ENCODE data around the gene ARAP2.

ARAP2 gene

GRCh38 chr4:36215627-36216026, 28.7 kb downstream of the ARAP2 start:
- no peaks in the 10 kb centered on the region for H3K27me3 ChIP-seq (ENCODE audit: insufficient read depth, low read length)
- H3K4me2 ChIP-seq (ENCODE audit: low read length) = no peak overlapping the region
- no peak overlapping the region for H3K9ac ChIP-seq (ENCODE audit: low read length)
- no peaks in the 10 kb centered on the region for H3F3A ChIP-seq (ENCODE audit: insufficient read depth, low read length)
- no peaks in the 10 kb centered on the region for H3K9me3 ChIP-seq (ENCODE audit: low read length)
- peaks cover 28% of the 10 kb centered on the region for H3K4me1 ChIP-seq (ENCODE audit: insufficient read depth, low read length, severe bottlenecking)
- H3K4me3 ChIP-seq (ENCODE audit: low read depth, low read length, poor library complexity, severe bottlenecking) = no peak overlapping the region
- H3K9me2 ChIP-seq (ENCODE audit: low read depth, low read length) = no peaks in the 10 kb centered on the region
- no peak overlapping the region for H2AFZ ChIP-seq (ENCODE audit: low read length)
- peaks cover 78% of the 10 kb centered on the region for H3K79me2 ChIP-seq (ENCODE audit: insufficient read depth, low read length)
- no peaks in the 10 kb centered on the region for H4K20me1 ChIP-seq (ENCODE audit: insufficient read depth, low read length)
- H3K36me3 ChIP-seq (ENCODE audit: insufficient read depth, low read length) = peaks cover 23% of the 10 kb centered on the region; the same call in 1 of the 2 replicates
- H3K27ac ChIP-seq (ENCODE audit: low read depth, low read length, poor library complexity, severe bottlenecking) = no peak overlapping the region
- no peak for TF ChIP-seq EZH2 (IDR thresholded peaks at IDR 0.05; ENCODE audit: borderline replicate concordance, low read length)
- TF ChIP-seq, protein P1, sequence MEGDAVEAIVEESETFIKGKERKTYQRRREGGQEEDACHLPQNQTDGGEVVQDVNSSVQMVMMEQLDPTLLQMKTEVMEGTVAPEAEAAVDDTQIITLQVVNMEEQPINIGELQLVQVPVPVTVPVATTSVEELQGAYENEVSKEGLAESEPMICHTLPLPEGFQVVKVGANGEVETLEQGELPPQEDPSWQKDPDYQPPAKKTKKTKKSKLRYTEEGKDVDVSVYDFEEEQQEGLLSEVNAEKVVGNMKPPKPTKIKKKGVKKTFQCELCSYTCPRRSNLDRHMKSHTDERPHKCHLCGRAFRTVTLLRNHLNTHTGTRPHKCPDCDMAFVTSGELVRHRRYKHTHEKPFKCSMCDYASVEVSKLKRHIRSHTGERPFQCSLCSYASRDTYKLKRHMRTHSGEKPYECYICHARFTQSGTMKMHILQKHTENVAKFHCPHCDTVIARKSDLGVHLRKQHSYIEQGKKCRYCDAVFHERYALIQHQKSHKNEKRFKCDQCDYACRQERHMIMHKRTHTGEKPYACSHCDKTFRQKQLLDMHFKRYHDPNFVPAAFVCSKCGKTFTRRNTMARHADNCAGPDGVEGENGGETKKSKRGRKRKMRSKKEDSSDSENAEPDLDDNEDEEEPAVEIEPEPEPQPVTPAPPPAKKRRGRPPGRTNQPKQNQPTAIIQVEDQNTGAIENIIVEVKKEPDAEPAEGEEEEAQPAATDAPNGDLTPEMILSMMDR (IDR thresholded peaks at IDR 0.05; ENCODE audit: low read length) = no peak

GRCh38 chr4:36214735-36215485, 29.4 kb downstream of the ARAP2 start:
- TF ChIP-seq, protein P1 (IDR thresholded peaks at IDR 0.05; ENCODE audit: low read length) = no peak
- TF ChIP-seq EZH2 (IDR thresholded peaks at IDR 0.05; ENCODE audit: borderline replicate concordance, low read length) = no peak
- no peak overlapping the region for H2AFZ ChIP-seq (ENCODE audit: low read length)
- H3K4me2 ChIP-seq (ENCODE audit: low read length) = no peak overlapping the region; the same call in 1 of the 2 replicates
- peaks cover 27% of the 10 kb centered on the region; the same call in 1 of the 2 replicates for H3K36me3 ChIP-seq (ENCODE audit: insufficient read depth, low read length)
- no peaks in the 10 kb centered on the region for H3K27me3 ChIP-seq (ENCODE audit: insufficient read depth, low read length)
- H3F3A ChIP-seq (ENCODE audit: insufficient read depth, low read length) = no peaks in the 10 kb centered on the region
- H3K4me1 ChIP-seq (ENCODE audit: insufficient read depth, low read length, severe bottlenecking) = peaks cover 28% of the 10 kb centered on the region
- no peak overlapping the region for H3K27ac ChIP-seq (ENCODE audit: low read depth, low read length, poor library complexity, severe bottlenecking)
- H4K20me1 ChIP-seq (ENCODE audit: insufficient read depth, low read length) = no peaks in the 10 kb centered on the region
- no peak overlapping the region for H3K9ac ChIP-seq (ENCODE audit: low read length)
- H3K9me3 ChIP-seq (ENCODE audit: low read length) = no peaks in the 10 kb centered on the region
- H3K9me2 ChIP-seq (ENCODE audit: low read depth, low read length) = no peaks in the 10 kb centered on the region
- no peak overlapping the region for H3K4me3 ChIP-seq (ENCODE audit: low read depth, low read length, poor library complexity, severe bottlenecking)
- H3K79me2 ChIP-seq (ENCODE audit: insufficient read depth, low read length) = peaks cover 71% of the 10 kb centered on the region

- no peak overlapping the region for H3K4me3 ChIP-seq (ENCODE audit: low read depth, low read length, poor library complexity, severe bottlenecking)
- H3K9me2 ChIP-seq (ENCODE audit: low read depth, low read length) = no peaks in the 10 kb centered on the region
Observed at GRCh38 chr4:36213977-36214376, 30.3 kb downstream of the ARAP2 start.

More at GRCh38 chr4:36213977-36214376, 30.3 kb downstream of the ARAP2 start:
- no peaks in the 10 kb centered on the region for H3F3A ChIP-seq (ENCODE audit: insufficient read depth, low read length)
- no peak overlapping the region for H3K4me2 ChIP-seq (ENCODE audit: low read length)
- no peaks in the 10 kb centered on the region for H4K20me1 ChIP-seq (ENCODE audit: insufficient read depth, low read length)
- H3K9me3 ChIP-seq (ENCODE audit: low read length) = no peaks in the 10 kb centered on the region
- no peaks in the 10 kb centered on the region for H3K27me3 ChIP-seq (ENCODE audit: insufficient read depth, low read length)
- no peak overlapping the region for H3K27ac ChIP-seq (ENCODE audit: low read depth, low read length, poor library complexity, severe bottlenecking)
- H3K4me1 ChIP-seq (ENCODE audit: insufficient read depth, low read length, severe bottlenecking) = peaks cover 36% of the 10 kb centered on the region
- no peak overlapping the region for H3K9ac ChIP-seq (ENCODE audit: low read length)
- peaks cover 61% of the 10 kb centered on the region for H3K79me2 ChIP-seq (ENCODE audit: insufficient read depth, low read length)
- TF ChIP-seq, protein P1 (IDR thresholded peaks at IDR 0.05; ENCODE audit: low read length) = no peak
- no peak for TF ChIP-seq EZH2 (IDR thresholded peaks at IDR 0.05; ENCODE audit: borderline replicate concordance, low read length)
- peaks cover 37% of the 10 kb centered on the region; the same call in 1 of the 2 replicates for H3K36me3 ChIP-seq (ENCODE audit: insufficient read depth, low read length)
- no peak overlapping the region for H2AFZ ChIP-seq (ENCODE audit: low read length)
